Activated CD8-positive, alpha-beta memory T cell treated with anti-CD3 and anti-CD28 coated beads, Interleukin-2, amount 50 U/mL, for 48 hours (primary cell): ENCODE results near the gene WRNIP1.
"Not testable (repeated sequence)": the region's sequence is repeated elsewhere in the genome, so short reads cannot be mapped to it uniquely, and the experiment has no call there.

Source experiments
- DNase-seq: peaks from one replicate; pipeline ENCODE4 v3.0.0-alpha.2; 2020

The WRNIP1 gene

DNA sequence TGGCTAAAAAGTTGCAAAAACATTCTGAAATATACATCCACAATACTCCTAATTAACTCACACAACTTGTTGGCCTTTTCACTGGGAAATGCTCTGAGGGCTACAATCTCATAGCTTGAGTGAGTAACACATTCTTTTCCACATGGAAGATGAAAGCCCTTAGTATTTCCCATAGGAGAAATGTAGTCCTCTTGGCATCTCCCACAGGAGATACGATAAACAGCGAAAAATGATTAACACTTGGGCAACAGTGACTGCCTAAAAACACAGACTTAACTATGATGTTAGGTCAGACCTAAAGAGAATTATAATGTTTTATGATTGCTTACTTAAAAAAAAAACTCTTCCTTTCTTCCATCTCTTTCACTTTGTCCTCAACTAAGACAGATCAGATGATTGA, 23.4 kb upstream of the WRNIP1 start:
- DNase-seq: no peak

GRCh38 chr6:2743280-2744208, 21.6 kb upstream of the WRNIP1 start:
- DNase-seq: no peak

- DNase-seq: no peak
Observed at GRCh38 chr6:2744209-2744771, 20.9 kb upstream of the WRNIP1 start.

GRCh38 chr6:2744778-2745177, 20.4 kb upstream of the WRNIP1 start:
- no peak for DNase-seq

- no peak for DNase-seq
Observed at GRCh38 chr6:2745246-2745645, 19.9 kb upstream of the WRNIP1 start.

- DNase-seq: no peak
Observed at GRCh38 chr6:2746557-2747061, 18.6 kb upstream of the WRNIP1 start.

DNA sequence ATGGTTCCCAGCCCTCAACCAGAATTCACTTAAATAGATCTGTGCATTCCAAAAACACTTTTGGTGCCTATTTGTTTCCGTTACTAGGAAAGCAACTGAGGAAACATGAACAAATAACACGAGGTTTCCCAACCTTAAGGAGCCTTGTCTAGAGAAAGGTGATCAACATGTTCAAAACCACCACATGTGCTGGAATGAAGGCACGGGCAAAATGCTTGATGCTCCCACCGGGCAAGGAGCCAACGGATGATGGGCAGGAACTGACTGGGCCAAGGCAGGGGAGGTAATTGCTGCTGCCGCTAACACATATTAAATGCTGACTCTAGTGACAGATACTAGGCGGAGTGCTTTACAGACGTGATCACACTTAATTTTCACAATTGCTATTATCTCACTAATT, 17.0 kb upstream of the WRNIP1 start:
- no peak for DNase-seq

DNA sequence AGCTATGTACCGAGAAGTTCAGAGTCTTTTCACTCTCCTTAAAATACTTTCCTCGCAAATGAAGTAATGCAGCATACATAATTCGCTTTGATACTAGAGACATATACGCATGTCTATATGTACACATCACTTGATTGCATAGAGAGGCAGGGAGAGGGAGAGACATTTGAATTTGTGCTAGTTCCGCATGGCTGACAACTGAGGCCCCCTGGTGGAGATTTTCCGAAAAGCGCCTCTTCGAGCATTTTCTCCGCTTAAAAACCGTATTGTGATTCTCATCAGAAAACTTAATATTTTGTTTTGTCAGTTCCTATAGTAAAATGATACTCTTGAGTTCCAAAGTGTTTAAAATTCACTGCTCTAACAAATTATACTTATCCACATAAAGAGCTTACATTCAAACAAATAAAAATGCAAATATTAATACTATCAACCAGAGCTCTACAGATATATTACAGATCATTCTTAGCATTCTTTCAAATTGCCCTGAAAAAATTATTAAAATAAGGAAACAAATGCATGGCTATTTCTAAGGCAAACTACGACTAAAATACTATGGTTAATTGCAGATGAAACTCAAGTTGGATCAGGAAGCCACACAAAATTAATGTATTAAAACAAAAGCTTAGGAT, 15.1 kb upstream of the WRNIP1 start:
- peak; percentile 88 for DNase-seq

DNA sequence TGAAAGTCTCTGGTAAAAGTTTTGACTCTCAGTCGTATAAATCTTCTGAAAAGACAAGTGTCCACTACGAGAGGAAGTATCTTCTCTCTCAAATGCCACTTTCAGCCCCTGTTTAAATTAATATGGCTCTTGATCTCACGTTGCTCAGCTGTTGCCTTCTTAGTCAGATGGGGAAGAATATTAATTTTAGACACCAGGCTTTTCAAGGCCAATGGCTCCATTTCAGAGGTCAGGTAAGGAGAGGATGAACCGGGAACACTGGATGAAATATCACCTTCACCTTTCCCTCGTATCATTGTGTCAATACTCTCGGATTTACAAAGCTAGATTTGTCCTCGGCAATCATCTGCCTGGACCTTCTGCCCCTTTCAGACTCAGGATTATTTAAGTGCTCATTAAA, 14.4 kb upstream of the WRNIP1 start, which contains the start of gene MYLK4:
Gene MYLK4 (minus strand): TSS at position 91 of the 400 bp plus-strand sequence. CDS start 1,628 bp downstream, outside the sequence.
- no peak for DNase-seq

DNA sequence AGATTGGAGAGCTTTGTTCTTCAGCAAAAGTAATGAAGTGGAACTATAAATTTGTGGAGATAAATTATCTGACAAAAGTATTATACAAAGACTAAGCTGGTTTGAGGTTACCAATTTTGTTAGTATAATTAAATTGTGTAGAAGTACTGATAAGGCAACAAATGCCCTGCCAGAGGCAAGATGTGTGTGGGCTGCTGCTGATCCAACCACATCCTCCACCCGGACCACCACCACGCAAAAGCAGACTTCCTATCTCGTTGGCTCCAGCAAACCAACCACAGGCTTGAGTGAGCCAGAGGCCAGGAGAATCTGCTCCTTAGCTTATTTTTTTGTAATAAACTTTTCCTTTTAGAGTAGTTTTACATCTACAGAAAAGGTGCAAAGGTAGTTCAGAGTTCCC, 13.3 kb upstream of the WRNIP1 start:
- DNase-seq: no peak

GRCh38 chr6:2752477-2753109, 12.6 kb upstream of the WRNIP1 start:
- DNase-seq: no peak

- no peak for DNase-seq
Observed at GRCh38 chr6:2753110-2753489, 12.1 kb upstream of the WRNIP1 start.

GRCh38 chr6:2753743-2754142, 11.4 kb upstream of the WRNIP1 start:
- no peak for DNase-seq

DNA sequence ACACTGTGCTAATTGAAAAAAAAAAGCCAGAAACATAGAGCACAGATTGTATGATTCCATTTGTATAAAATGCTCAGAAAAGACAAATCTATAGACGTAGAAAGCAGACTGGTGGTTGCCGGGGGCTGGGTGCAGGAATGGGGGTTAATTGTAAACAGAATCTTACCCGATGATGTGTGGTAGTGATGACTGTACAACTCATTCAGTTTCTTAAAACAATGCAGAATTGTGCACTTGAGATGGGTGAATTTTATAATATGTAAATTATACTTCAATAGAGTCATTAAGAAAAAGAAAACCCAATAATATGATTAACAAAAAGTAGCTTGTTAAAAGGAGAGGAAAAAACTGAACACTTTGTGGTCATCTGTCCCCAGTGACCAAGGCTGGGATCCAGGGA, 10.8 kb upstream of the WRNIP1 start:
- DNase-seq: no peak

DNA sequence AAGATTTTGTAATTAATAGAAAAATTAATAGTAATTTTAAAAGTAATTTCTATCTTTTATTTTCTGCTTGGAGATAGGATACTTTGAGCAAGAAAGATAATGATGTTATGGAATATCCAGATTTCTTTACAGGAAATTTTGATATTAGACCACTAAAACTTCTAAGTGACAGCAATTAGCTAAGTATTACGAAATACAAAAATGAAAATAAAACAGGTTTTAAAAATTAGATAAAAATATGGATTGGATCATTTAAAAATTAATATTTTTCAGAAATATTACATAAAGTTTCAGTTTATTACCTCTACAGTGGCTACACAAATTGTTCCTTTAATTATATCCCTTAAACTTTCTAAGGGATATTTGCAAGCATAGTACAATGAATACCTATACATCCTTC, 10.3 kb upstream of the WRNIP1 start:
- no peak for DNase-seq

- no peak for DNase-seq
Observed at GRCh38 chr6:2755456-2755855, 9.7 kb upstream of the WRNIP1 start.

- DNase-seq: no peak
Observed at GRCh38 chr6:2756241-2756640, 9.0 kb upstream of the WRNIP1 start.

GRCh38 chr6:2756687-2757224, 8.4 kb upstream of the WRNIP1 start:
- no peak for DNase-seq

- DNase-seq: no peak
Observed at GRCh38 chr6:2758980-2759379, 6.2 kb upstream of the WRNIP1 start.

DNA sequence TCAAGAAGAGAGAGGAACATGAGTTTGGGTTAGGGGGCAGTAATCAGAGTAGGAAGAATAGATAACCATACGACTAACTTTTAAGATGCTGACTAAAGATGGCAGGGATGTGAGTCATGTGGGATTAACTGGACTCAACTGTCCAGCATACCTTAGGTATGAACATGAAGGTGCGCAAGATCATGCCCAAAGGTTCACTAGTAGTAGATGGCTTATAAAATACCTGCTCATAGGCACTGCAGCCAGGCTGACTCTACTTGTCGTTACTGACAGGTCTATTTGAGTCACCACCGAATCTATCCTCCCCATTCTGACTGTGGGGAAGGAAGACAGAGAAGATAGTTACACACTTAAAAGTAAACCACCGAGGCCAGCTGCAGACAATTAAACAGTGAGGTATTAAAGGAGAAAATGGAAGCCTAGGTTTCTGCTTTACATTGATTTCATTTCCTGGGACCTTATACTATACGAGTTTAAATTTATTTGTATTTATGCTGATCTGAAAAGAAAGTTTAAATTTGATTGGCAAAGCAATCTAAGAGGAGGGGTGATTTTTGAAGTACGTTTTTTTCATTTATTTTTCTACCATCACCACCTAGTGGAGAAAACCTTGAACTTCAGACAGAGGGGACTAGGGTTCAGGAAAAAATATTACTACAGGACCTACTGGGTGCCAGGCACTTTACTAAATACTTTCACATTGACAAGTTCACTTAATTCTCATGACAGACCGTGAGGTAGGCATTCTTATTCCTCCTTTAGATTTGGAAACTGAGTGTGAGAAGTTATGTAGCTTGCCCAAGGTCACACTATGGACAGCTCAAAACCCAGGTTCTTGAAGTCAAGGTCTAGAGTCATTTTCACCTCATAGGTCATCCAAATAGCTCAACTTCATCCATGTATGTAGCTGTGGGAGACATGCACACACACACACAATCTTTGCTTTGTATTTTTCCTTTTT, 4.0 kb upstream of the WRNIP1 start:
- DNase-seq: no peak

DNA sequence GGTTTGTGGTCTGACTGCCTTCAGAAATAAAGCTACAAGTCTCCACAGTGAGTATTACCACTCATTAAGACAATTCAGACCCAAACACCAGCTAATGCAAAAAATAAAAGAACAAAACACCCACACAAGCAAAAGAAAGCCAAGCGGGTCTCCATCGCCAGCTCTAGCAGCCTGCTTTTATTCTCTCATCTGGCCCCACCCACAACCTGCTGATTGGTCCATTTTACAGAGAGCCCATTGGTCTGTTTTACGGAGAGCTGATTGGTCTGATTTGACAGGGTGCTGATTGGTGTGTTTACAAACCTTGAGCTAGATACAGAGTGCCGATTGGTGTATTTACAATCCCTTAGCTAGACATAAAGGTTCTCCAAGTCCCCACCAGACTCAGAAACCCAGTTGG, 2.3 kb upstream of the WRNIP1 start:
- not testable (repeated sequence) for DNase-seq

DNA sequence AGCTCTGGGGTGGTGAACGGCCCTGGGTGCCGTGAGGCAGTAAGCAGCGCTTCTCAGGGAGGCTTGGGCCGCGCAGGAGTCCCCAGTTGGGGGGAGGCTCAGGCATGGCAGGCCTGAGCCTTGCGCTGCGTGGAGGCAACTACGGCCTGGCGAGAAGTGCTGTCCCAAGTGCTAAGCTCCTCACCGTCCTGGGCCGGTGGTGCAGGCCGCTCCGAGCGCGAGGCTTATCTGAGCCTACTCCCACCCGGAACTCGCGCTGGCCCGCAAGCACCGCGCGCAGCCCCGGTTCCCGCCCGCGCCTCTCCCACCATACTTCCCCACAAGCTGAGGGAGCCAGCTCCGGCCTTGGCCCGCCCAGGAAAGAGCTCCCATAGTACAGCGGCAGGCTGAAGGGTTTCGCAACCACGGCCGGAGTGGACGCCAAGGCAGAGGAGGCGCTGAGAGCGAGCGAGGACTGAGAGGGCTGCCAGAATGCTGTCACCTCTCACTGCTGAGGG, 1.8 kb upstream of the WRNIP1 start:
- DNase-seq: no peak
